Mucosa of descending colon (tissue), 3 donors: Measurements from ENCODE around the gene HPS4. TPM values are rescaled to one million over a fixed set of nuclear protein-coding genes. Genes with fewer than 3 reads are reported as not detected.

Experiments
- ATAC-seq: fragments of 200-7000 bp; cut with Tn5 transposase; one replicate; pipeline ENCODE4 v1.9.1; 2020; ENCODE audit warnings: mild to moderate bottlenecking, moderate library complexity
- DNase-seq, 3 donors: peaks; one replicate each; pipeline ENCODE4 v3.0.0-alpha.2; 2020
- H3K36me3 ChIP-seq: fragments of 200-600 bp; one replicate; pipeline ENCODE4 v1.8.0; 2021; ENCODE audit warnings: low read depth, mild to moderate bottlenecking
- H3K4me1 ChIP-seq: fragments of 200-600 bp; one replicate; pipeline ENCODE4 v1.8.0; 2021; ENCODE audit warnings: low read depth, mild to moderate bottlenecking
- H3K4me3 ChIP-seq: fragments of 200-600 bp; one replicate; pipeline ENCODE4 v1.8.0; 2021; ENCODE audit warnings: mild to moderate bottlenecking
- H3K9me3 ChIP-seq: fragments of 200-600 bp; one replicate; pipeline ENCODE4 v1.8.0; 2021; ENCODE audit warnings: mild to moderate bottlenecking
- intact Hi-C, 2 donors: fragments of 100-400 bp; cut with DNase I in 1 of 2; cut with micrococcal nuclease in 1 of 2; formaldehyde crosslinking; loops; one replicate each; pipeline versions ENCODE4 v1.11.0 to v1.11.1; 2022; cut with DNase I, micrococcal nuclease
- total RNA-seq, 3 donors: library from RNA; stranded (reverse); fragmentation: NEBNext Ultra II Directional in 2 of 3; extraction: Animal tissue kit (Norgen Biotek cat#: 25700) in 2 of 3; gene quantifications; one replicate each; pipeline versions ENCODE4 v1.2.1 to v1.2.4, GENCODE V29; 2021 to 2023
- TF ChIP-seq, protein P1 (sequence below): fragments of 200-600 bp; IDR thresholded peaks from one replicate; pipeline ENCODE4 v1.8.0; 2022; ENCODE audit warnings: antibody characterized with exemption, mild to moderate bottlenecking
- donor health status: DM: no; HTN: no; CAD: no; lungs with moderate emphysema.
- donor health status: DM: no; HTN: no; CAD: no.
- donor health status: DM: no; HTN: yes; CAD: no.

Gene HPS4
- total RNA-seq, 3 donors from 2014 or later, result 28.6 to 29.2 (median 28.9) TPM

DNA sequence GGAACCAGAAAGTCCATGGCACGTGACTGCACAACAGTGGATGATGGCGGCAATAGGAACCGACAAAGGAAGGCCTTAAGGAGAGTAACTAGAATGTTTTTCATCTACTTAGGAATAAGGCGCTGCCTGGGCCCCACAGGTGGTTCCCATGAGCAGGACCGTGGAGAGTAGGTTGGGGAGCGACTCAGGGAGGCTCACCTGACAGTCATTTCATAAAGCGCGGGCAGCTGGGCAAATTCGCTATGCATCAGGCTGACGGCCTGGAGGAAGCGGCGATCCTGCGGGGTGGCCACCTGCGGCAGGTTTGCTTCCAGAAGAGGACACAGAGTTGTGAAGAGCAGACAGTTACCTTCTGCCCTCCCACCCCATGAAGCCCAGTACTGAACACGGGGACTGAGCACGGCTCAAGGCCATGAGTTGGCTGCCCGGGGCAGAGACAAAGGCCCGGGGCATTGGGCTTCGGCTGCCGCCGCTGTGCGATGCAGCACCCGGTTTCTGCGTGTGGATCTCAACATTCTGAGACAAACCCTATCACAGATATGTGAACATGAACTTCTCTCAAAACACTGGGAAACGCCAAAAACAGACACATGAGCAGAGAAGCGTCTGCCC, 25.8 kb downstream of the HPS4 start:
- H3K36me3 ChIP-seq, result peaks cover 3% of the 10 kb centered on the region
- no peaks in the 10 kb centered on the region for H3K4me1 ChIP-seq
- TF ChIP-seq, protein P1, sequence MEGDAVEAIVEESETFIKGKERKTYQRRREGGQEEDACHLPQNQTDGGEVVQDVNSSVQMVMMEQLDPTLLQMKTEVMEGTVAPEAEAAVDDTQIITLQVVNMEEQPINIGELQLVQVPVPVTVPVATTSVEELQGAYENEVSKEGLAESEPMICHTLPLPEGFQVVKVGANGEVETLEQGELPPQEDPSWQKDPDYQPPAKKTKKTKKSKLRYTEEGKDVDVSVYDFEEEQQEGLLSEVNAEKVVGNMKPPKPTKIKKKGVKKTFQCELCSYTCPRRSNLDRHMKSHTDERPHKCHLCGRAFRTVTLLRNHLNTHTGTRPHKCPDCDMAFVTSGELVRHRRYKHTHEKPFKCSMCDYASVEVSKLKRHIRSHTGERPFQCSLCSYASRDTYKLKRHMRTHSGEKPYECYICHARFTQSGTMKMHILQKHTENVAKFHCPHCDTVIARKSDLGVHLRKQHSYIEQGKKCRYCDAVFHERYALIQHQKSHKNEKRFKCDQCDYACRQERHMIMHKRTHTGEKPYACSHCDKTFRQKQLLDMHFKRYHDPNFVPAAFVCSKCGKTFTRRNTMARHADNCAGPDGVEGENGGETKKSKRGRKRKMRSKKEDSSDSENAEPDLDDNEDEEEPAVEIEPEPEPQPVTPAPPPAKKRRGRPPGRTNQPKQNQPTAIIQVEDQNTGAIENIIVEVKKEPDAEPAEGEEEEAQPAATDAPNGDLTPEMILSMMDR, result no peak
- no peak for ATAC-seq
- DNase-seq, result no peak
- no peak overlapping the region for H3K4me3 ChIP-seq
- H3K9me3 ChIP-seq, result no peaks in the 10 kb centered on the region
- intact Hi-C loops, result loop anchor here in 1 of 2 donors (5.0 kb wide), 1 partner anchor 55 kb away; no protein-coding TSS in a partner anchor

DNA sequence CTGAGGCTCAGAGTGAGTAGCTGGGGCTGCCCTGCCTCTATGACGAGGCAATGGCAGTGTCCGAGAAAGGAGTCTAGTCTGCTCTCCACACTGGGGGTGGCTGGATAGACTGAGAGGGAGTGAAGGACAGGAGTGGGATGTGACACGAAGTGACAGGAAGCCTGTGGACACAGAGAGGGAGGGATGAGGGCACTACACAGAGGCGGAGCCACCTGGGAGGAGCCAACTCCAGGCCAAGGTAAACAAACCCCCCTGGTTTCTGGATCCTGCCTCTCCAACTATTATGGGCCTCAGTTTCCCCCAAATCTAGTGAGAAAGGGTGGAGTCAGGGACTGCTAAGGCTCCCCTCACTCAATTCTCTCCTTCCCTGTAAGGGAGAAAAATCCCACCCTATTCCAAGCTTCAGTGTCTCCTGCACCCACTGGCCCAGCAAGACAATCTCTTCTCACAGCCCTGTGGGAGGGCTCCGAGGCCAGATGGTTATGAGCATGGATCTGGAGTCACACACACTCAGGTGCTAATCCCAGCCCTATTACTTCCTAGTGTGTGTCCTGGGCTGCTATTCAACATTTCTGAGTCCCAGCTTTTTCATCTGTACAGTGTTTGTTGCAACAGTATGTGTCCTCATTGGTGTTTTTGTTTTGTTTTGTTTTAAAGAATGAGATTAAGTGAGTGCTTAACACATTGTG, 29.6 kb downstream of the HPS4 start:
- no peak for ATAC-seq
- Histone ChIP-seq H3K9me3 (no peaks in the 10 kb centered on the region), H3K36me3 (peaks cover 3% of the 10 kb centered on the region), H3K4me3 (no peak overlapping the region), H3K4me1 (no peaks in the 10 kb centered on the region)
- TF ChIP-seq, protein P1, result no peak
- intact Hi-C loops, result no loop called here
- no peak for DNase-seq

DNA sequence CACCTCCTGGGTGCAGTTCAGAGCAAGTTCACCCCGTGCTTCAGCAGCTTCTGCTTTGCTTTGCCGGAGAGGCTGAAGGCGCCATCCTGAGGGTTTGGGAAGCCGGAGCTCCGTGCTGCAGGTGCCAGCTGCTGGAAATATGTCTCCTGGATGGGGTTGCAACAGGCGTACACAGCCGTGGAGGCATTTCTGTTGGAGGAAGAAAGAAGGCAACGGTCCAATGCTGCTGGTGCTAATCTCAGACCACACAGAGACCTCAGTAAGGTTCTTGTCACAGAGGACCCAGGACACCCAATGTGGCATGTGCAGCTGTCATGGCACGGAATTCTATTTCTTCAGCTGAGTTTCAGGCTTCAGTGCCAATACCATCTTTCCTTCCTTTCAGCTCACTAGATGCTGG, 30.4 kb downstream of the HPS4 start:
- H3K9me3 ChIP-seq, result no peaks in the 10 kb centered on the region
- peaks cover 3% of the 10 kb centered on the region for H3K36me3 ChIP-seq
- TF ChIP-seq, protein P1, result no peak
- no peak overlapping the region for H3K4me3 ChIP-seq
- intact Hi-C loops, result no loop called here
- H3K4me1 ChIP-seq, result no peaks in the 10 kb centered on the region
- ATAC-seq, result no peak
- DNase-seq, result no peak

DNA sequence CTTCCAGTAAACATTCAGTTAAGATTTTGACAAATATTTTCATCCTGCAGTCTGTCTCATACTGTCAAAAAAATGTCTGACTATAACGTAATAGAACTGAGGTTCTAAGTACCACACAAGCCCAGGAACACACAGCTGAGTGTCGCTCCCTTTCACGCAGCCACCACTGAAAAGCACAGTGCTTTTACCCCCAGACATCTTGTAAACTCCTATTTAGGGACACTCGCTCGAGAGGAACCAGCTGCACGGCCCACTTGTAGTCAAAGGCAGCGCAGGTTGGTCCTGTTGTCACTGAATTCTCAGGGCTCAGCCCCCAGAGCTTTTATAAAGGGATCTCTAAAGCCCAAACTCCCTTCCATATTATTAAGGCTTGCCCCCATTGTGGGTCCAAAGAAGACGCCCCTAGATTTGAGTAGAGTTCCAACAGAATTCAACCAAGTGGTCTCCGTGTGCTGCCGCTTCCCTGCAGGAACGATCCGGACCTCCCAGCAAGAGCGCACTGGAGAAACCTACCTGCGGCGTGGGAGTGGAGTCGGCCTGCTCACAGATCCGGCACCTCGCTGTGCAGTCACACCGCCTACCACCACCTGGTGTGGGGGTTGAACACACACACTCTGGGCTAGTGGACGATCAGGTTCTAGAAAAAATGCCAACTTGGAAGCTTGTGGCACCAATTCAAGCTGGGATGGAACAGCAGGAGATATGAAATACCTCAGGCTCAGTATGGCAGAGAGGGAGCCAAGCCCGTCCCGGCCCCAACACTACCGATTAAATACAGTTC, 31.2 kb downstream of the HPS4 start:
- DNase-seq, result no peak
- Histone ChIP-seq H3K4me3 (no peak overlapping the region), H3K9me3 (no peaks in the 10 kb centered on the region), H3K4me1 (no peaks in the 10 kb centered on the region), H3K36me3 (no peaks in the 10 kb centered on the region)
- intact Hi-C loops, result no loop called here
- no peak for ATAC-seq
- TF ChIP-seq, protein P1, result no peak

DNA sequence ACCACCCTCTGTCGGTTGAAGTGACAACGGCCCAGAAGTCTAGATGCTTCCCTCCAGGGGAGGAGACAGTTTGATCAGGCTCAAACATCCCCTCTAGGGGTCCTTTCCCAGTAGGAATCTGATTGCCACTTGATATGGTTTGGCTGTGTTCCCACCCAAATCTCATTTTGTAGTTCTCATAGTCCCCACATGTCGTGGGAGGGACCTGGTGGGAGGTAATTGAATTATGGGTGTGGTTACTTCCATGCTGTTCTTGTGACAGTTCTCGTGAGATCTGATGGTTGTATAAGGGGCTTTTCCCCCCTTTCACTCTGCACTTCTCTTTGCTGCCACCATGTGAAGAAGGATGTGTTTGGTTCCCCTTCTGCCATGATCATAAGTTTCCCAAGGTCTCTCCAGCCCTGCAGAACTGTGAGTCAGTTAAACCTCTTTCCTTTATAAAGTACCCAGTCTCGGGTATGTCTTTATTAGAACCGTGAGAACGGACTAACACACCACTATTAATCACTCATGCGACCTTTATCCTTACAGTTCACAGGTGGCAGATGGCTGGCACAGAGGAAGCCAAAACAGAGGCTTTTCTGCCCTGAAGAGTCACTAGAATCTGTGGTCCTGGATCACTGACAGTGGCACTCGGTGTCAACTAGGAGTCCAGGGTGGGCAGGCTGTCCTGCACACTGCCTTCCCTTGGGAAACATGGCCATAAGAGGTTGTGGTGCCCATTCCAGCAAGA, 33.0 kb downstream of the HPS4 start:
- Histone ChIP-seq H3K36me3 (no peaks in the 10 kb centered on the region), H3K4me3 (no peak overlapping the region), H3K9me3 (no peaks in the 10 kb centered on the region), H3K4me1 (no peaks in the 10 kb centered on the region)
- no peak for DNase-seq
- TF ChIP-seq, protein P1, result no peak
- intact Hi-C loops, result no loop called here
- no peak for ATAC-seq
